CD4-positive, alpha-beta T cell treated with Interleukin-6 for 4 hours (primary cell): Measurements from ENCODE around the gene STIM2.

Experiments used
- DNase-seq: peaks from one replicate; pipeline ENCODE4 v3.0.0-alpha.2; 2020; ENCODE audit warnings: mixed read lengths

Gene STIM2

DNA sequence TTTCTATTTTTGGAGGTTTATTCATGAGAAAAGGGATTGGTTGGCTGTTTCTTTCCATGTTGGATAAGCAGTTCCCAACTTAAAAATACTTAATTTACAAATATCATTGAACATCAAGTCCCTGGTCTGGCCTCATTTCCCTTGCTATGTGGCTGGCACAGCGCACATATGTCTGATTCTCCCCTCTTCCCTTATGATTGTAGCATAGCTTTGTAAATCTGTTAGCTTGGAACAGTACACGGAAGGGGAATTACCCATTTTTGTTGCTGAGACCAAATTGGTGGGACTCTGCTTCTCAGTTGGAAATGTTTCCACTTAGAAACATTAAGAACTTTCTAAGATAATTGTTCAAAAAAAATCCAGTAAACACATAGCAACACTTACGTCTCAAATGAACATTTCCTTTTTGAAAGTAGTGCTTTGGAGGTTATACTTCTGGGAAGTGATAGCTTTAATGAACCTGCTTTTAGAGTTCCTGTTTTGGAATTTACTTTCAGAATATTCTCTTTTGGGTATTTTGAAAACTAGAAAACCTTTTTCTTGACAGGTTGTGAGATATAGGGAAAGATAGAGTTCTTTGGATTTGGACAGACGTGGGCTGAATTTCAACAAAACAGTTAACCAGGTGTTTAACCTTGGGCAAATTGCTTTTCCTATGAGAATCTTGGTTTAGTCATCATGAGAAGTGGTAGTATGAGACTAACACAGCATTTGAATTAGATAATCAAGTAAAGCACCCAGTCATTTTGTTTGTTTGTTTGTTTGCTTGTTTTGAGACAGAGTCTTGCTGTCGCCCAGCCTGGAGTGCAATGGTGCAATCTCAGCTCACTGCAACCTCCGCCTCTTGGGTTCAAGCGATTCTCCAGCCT lies 47.3 kb downstream of the STIM2 start:
- no peak for DNase-seq

DNA sequence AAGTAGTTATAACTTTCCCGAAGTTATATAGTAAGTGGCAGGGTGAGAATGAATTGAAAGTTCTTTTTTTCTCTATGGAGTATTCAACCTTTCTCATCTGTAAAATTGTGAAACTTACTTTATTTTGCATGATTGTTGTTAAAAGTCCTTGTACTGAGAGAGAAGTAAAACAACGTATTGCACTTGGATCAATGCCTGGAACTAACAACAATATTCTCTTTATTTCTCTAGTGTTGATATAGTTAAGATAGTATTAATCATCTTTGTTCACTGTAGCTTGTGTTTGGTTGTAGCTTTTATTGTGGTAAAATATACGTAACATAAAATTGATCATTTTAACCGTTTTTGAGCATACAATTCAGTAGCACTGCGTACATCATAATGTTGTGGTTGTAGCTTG lies 48.7 kb downstream of the STIM2 start:
- no peak for DNase-seq

DNA sequence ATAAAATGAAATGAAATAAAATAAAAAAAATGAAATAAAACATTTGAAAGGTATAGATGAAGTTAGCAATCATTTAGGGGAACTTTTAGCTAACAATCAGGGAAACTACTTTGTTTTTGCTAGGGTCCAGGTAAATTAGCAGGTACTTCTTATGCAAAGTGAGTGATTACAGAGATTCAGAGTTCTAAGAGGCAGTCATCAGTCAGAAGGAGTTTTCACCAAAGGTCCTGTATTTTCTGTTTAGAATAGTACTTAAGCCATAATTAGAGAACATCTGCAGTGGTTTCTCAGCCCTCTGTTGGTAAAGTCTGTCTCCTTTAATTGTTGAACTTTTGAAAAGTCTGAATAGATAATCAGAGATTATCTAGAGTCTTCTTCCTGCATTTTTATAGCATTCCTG lies 50.6 kb downstream of the STIM2 start:
- DNase-seq, result no peak

DNA sequence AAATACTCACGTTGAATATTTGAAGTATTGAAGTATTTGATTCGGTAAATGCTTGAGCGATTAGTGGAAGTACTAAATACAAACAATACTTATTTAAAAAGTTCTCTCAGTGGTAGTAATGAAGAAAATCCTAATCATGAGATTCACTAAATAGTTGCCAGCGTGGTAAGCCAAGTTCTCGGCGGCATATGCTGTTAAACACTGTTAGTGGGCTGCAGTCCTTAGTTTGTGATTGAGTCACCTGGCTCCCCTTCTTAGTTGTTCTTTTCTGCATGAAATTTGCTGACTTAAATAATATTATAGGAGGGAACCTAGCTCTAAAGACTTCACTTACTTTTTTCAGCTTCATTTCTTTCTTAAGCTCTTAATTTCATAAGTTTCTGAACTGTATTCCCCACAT lies 51.4 kb downstream of the STIM2 start:
- DNase-seq, result no peak

DNA sequence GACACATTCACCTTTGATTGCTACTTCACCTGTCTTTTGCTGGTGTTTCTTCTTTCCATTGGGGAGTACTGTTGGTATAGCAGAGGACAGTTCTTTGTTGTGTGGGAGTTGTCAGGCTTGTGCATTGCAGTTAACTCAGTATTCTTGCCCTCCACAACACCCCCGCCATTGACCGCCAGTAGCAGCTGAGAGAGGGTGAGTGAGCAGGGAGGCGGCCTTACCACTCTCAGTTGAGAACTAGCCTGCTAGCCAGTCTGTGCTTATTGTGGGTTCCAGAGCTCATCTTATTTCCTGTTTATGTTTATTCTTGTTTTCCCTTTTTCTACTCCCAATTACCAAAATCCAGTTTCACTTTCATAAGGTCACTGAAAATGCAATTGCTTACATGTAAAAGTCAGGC lies 52.2 kb downstream of the STIM2 start:
- DNase-seq, result no peak

DNA sequence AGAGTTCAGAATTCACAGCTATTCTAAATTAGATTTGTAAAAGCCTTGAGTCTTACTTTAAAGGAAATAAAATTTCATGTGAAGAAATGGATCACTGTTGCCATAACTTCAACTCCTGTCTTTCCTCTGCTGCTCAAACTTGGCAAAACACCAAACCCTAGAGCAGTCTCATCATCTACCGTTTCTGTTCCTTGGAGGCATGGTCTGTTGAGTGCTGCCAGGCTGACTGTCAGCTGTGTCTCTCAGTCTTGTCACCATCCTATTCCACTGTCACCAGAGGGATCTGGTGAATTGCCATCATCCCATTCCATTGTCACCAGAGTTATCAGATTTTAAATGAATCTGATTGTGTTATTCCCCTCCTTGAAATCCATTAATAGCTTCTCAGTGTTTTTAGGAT lies 55.6 kb downstream of the STIM2 start:
- peak; percentile 10 for DNase-seq

DNA sequence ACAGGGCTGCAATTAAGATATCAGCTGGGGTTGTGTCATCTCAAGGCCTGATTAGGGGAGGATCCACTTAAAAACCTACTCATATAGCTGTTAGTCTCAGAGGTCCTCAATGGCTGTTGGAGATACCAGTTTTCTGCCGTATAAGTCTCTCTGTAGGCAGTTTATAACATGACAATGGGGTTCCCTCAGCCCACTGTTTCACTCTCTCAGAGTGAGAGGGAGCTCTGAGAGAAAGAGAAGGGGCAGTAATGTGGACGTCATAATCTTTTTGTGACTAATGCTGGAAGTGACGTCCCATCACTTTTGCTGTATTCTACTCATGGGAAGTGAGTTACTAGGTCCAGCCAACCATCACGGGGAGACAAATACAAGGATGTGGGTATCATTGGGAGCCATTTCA lies 70.3 kb downstream of the STIM2 start:
- DNase-seq, result no peak

DNA sequence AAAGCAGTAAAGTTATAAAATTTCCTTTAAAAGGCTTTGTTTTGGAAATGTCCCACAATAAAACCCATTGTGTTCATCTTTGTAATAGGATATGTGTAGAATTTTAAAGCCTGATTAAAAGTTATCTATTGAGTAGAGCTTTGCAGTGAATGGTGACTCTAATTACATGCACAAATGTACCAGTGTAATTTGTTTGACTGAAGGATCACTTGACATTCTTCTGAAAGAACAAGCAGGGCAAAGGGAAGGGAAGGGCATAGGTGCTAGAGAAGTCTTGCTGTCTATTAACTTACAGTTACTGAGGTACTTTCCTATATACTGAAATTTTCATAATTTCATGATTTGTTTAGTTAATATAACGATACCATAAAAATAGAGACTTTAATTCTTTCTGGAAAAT lies 70.8 kb downstream of the STIM2 start:
- DNase-seq, result no peak

DNA sequence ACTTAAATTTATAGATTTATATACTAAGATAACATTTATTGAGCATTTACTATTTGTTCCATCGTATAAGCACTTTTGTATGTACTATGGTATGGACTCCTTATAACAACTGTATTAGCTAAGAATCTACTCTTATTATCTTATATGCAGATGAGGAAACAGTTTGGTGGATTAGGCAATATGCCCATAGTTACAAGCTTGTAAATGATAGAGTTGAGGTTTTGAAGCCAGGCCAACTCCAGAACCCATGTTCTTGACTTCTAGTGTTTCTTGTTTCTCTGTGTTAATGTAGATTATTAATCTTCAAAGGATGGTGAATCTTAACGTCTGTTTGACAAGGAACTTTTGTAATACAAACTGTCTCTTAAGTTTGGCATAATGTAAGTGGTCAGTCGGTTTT lies 71.3 kb downstream of the STIM2 start:
- no peak for DNase-seq

DNA sequence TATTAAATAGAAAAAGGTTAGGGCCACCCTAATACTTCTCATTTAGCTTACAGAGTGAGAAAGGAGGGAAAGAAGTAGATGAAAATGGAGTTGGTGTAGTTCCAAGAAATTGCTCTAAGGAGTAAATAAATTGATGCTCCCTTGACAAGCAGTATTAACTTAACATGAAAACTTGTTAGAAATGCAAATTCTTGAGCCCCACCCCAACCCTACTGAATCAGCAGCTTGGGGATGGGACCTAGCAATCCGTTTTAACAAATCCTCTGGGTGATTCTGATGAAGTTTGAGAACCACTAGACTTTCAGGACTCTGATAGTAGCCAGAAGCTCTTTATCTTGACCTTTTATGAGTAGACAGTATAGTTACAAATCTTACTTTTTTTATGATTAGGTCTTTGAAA lies 74.8 kb downstream of the STIM2 start:
- no peak for DNase-seq

DNA sequence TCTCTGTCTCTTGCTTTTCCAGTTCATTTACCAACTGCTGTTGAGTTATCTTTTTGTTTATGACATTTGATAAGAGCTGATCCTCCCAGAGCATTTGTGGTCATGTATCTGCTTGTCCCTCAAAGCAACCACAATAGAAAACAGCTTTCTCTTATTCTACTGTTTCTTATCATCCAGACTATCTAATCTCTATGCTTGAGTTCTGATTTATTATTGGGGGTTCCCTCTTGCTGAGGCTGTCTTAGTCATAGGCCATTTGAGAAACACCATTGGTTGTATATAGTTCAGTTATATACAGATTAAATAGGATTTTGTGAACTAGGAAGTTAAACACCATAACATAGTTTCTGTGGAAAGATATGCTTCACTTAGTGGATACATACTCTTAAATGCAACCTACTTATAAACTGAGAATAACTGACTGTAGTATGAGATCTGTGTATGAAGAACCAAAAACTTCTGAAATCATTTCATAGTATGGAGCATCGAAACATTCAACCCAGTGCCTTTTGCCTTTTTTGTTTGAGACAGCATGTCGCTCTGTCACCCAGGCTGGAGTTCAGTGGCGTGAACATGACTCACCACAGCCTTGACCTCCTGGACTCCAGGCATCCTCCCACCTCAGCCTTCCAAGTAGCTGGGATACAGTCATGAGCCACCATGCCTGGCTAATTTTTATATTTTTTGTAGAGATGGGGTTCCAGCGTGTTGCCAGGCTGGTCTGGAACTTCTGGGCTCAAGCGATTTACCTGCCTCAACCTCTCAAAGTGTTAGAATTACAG lies 75.8 kb downstream of the STIM2 start:
- no peak for DNase-seq

DNA sequence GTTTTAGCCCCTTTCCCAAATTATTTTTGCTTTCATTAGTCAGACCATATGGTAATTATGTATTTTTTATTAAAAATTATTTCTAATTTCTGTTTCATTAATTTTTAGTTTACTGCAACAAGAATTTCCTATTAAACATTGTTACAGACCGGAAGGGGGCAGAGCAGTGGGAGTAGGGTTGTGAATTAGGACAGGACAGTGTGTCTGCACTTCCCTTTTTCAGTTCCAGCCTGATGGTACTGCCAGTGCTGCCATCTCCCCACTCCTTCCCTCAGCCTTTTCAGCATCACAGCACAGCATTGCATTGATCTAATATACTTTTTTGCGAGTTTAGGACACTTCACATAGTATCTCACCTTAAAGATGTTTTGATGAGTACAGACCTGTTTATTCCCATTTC lies 76.5 kb downstream of the STIM2 start:
- DNase-seq, result no peak

DNA sequence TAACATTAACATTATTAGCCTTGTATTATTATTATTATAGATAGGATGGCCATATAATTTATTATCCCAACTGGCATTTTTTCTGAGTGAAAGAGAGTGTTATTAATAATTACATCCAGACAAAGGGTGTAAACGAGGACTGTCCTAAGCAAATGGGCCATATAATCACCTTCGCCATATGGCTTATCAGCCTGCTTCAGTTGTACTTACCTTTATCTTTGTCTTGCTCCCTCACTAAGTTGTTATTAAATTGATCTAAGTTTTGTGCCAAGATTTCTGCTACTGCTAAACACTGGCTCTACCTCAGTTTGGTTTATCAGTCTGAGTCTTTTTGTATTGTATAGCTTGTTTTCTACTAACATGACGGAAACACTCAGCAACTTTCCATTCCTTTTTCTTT lies 76.9 kb downstream of the STIM2 start:
- no peak for DNase-seq

DNA sequence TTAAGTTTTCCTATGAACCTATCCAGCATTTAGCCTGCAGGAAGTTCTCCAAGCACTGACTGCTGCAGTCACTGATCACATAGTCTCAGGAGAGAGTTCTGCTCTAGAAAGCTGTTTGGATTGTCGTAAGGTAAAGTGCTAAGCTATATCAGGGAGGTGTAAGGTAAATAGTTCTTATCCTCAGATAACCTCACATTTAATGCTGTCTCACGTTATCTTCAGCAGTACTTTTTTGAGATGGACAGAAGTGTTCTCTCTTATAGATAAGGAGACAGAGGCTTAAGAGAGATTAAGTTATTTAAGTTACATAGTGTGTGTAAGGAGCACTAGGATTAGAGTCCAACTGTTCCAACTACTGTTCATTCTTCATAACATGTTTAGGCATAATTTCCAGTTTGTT lies 77.9 kb downstream of the STIM2 start:
- no peak for DNase-seq

DNA sequence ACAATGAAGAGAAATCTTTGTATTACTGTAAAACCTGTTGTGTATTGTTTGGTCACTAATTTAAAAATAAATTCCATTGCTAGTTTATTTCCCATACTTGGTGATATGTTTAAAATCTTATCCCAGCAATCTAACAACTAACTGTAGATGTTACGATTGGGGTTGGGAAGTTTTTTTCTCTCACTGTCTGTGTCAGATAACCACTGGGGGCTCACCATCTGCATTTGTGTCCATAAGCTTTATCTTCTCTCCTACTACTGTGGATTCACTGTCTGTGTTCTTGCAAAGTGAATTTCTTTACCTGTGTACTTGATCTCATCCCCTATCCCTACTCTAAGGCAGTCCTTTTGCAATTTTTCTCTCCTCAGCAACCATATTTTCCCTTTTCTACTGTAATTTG lies 81.3 kb downstream of the STIM2 start:
- DNase-seq, result no peak

DNA sequence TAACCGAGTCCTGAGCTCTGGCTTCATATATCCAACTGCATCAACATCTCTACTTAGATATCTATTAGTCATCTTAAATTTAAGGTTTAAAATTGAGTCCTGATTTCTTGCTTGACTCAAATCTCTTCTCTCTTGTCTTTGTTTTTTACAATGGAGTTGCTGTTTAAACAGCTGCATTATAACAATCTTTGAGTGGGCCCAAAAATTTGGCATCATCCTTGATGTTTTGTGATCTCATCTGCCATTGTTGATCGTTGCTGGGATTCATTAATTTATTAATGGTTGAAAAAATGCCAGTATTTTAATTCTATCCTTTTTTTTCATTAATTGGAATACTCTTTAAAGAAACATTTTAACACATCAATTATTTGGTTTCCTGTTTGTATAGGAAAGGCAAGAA lies 82.2 kb downstream of the STIM2 start:
- DNase-seq, result no peak

DNA sequence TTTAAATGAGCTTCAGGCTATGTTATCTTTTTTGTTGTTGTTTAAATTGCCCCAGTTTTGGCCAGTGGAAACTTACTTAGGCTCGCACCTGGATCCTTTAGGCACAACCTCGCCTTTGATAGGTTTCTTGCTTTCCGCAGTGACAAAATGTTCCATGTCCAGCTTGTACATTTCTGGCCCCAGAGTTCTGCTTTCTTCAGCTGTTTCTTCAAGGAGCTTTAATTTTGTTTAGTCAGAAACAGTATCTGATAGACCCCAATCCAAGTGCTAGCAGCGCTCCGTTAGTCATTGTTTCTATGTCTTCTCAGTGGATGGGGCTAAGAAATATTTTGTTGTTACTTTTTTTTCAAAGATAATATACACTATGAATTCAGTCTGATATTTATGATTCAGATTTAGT lies 82.8 kb downstream of the STIM2 start:
- no peak for DNase-seq

DNA sequence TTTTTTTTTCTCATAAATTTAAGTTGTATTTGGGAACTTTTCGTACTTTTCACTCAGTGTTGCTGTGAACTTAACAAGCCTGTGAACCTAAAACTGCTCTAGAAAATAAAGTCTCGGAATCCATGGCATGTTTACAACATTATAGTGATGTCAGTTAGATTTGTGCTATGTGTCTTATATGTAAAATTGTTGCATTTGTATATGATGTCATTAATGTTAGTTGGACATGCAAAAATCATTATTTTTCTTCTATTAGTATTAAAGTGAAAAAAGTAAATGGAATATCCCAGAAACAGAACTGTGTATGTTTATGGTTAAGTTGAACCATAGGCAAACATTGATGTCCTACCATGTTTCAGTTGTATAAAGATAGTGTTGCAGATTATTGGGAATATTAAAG lies 85.2 kb downstream of the STIM2 start:
- DNase-seq, result no peak

DNA sequence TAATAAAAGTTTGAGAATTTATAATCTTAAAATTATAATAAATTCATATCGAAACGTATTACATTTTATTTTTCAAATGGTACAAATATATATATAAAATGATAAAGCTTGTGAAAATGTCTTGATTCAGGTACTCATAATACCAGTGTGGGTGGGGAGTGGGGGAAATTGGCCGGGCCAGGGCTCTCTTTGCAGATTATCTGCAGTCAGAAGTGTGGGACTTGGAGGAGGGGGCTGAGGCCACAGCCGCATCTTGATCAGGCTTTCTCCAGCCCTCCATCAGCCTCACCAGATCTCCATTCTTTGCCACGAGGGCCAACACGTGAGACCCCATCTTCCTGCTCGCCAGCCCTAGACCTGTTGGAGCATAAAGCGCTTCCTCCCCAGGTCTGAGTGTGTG lies 86.7 kb downstream of the STIM2 start:
- no peak for DNase-seq

DNA sequence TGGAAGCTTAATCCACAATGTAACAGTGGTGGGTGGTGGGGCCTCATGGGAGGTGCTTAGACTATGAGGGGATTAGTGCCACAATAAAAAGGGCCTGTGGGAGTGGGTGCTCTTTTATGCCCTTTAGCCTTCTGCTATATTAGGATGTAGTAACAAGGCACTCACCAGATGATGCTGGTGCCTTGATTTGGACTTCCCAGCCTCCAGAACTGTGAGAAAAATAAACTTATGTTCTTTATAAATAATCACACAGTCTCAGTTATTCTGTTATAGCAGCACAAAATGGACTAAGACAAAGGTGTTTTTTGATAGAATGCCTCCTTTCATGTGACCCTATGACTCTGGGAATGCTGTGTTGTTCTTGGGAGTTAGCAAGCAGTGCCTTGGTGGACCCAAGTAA lies 89.8 kb downstream of the STIM2 start:
- no peak for DNase-seq

DNA sequence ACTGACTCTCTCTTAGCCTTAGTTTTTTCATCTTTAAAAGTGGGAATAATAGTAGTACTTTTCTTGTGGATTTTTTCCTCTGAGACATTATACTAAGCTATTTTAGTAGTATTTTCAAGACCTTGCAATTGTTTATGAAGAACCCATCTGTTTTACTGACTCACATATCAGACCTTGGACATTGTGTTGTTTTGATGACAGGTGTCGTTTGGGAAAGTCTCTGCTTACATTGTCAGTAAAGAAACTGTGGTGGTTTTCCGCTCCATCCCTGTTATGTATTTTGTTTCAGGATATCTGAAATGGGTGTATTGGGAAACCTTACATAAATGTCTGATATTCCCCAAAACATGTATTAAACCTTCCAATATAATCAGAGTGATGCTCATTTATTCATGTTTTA lies 92.2 kb downstream of the STIM2 start:
- no peak for DNase-seq

DNA sequence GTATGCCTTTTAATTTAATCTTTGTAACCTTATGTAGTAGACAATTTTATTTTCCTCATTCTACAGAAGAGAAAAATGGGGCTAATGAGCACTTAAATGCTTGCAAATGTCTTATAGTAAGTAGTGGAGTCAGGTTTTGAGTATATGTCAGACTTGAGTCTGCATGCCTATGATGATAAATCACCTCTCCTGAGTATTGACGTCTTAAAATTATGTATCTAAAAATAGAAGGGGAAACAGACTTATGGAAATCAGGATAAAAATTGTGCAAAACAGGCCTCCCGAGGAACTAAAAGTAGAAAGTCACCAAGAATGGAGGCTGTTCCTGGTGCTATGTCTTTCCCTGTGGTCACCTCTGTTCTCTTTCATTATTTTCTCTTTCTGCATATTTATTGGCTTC lies 92.7 kb downstream of the STIM2 start:
- no peak for DNase-seq

DNA sequence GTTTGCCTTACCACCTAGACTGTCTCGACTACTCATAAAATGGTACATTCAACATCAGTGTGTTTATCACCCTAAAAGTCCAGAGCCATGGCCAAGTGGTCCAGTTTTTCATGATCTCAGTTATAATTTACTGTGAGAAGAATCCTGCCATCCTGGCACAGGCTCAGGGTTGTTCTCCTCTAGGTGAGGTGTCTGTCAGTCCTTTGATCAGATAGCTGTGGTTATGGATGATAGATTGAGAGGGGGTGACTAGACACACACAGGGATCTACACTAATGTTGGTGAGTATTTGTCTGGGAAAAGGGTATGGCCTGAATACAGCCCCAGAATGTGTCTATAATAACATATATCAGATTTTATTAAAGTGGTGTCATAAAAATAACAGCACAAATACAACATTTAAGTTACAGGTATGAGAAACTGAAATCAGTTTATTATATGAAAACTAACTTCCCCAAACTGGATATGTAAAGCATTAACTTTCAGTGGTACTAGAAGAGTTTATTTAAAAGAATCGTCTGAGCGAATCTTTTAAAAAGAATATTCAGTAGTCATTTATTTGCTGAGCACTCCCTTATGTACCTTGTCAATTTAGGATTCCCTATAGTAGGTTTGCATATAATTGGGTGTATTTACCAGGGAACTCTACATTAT lies 93.3 kb downstream of the STIM2 start:
- no peak for DNase-seq

DNA sequence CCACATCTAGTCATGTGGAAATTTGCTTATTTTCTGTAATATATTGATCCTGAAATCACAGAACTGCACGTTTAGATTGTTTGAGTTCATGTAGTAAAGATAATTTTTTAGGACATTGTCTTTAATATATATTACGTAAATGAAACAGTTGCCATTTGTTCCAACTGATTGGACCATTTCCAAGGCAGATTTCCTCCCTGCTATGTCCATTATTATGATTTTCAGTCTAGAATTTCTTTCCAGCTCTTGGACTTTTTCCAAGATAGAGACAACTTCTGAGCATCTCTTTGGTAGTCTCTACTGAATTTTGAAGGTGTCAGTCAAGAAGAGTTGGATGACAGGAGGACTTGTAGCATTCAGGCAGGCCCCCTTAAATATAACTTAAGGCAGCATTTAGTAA lies 94.6 kb downstream of the STIM2 start:
- DNase-seq, result no peak
